ENCODE measurements around the gene SEPTIN1. TPM values are rescaled to one million over a fixed set of nuclear protein-coding genes. Genes with fewer than 3 reads are reported as not detected.
A peak's percentile ranks its signal among the peaks of the same experiment; 100 is the strongest.

Gene SEPTIN1
- total and polyA plus RNA-seq, 7 donors: 0.22 to 1.8 (median 0.51) TPM

DNA sequence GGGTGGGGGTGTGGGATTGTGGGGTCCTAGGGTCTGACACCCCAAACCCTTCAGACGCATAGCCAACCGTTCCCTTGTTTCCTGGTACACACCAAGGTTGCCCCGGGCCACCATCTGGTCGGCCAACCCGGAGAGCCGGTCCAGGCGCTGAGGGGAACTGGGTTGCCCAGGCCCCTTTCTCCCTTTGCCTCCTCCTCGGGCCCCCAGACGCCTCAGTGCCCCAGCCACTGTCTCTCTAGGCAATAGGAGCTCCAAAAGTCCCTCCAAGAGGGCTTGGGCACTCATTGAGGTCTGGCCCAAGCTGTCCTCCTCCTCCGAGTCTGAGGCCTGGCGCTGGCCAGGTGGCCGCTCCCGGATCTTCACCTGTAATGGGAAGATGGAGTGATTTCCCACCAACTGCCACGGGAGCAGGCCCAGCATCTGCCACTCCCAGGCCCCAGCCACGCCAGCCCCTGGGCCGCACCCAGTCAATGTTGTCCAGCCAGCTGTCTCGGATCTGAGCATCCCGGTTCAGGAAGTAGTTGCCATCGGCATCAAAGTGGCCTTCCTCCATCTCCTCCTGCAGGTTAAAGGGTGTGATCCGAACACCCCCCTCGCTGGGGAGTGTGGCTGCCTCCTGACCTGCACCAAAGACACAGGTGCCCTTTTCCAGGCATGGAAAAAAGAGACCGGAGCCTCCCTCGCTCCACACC is 28.8 kb downstream of the SEPTIN1 start:
- Histone ChIP-seq H3K9me3 (no peaks in the 10 kb centered on the region), H3K4me1 (peaks cover 44% of the 10 kb centered on the region), H3K4me3 (peak overlapping the region; percentile 89), H3K27me3 (ENCODE audit: insufficient read depth in 3 of 3, low read length in 2 of 3) (no peaks in the 10 kb centered on the region), H3K27ac (peak overlapping the region; percentile 97), H3K36me3 (ENCODE audit: insufficient read depth in 1 of 2, low read depth in 1 of 2) (peaks cover 0 to 61% of the 10 kb centered on the region in 2 donors)
- TF ChIP-seq, protein P1, sequence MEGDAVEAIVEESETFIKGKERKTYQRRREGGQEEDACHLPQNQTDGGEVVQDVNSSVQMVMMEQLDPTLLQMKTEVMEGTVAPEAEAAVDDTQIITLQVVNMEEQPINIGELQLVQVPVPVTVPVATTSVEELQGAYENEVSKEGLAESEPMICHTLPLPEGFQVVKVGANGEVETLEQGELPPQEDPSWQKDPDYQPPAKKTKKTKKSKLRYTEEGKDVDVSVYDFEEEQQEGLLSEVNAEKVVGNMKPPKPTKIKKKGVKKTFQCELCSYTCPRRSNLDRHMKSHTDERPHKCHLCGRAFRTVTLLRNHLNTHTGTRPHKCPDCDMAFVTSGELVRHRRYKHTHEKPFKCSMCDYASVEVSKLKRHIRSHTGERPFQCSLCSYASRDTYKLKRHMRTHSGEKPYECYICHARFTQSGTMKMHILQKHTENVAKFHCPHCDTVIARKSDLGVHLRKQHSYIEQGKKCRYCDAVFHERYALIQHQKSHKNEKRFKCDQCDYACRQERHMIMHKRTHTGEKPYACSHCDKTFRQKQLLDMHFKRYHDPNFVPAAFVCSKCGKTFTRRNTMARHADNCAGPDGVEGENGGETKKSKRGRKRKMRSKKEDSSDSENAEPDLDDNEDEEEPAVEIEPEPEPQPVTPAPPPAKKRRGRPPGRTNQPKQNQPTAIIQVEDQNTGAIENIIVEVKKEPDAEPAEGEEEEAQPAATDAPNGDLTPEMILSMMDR (IDR thresholded peaks at IDR 0.05): no peak
- intact Hi-C loops (cut with DNase I): no loop called here
- 85 to 87% (median 85%) methylated on average over 23 of the region's 23 CpGs for WGBS, 3 donors
- peak in 1 of 2 donors; percentile 41 for DNase-seq
- no peak for ATAC-seq

DNA sequence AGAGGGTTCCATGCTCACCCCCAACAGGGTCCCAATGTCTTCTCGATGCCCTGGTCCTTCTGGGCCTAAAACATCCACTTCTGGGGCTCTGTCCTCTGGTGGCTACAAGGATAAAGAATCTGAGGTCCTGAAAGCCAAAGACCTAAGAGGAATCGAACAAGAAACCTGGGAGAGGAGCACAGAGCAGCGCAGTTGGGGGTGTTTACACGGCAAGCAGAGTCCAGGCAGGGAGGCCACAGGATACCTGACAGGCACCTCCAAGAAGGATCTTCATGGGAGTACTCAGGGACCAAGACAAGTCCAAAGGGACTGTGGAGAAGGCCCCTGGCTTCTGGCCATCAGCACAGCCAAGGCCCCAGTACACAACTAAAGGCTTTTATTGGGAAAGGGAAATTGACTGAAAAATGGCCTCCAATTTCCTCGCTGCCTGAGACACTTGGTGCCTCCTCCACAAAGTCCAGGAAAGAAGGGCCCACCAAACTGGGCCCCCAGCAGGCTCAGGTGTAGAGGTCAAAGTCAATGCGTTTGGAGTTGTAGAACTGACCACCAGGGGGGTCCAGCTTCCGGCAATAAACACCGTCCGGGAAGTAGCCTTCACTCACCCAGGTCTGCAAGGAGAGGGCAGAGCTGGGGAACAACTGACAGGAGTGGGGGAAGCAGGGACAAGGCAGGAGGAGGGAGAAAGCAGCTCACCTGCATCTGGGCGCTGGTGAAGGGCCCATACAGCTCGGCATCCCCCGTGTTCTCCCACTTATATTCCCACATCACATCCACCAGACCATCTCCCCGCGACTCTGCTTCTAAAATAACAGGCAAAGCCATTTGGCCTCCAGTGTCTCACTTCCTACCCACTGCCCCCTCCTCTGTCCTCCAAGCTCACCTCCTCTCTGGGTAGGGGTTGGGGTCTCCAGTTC is 29.6 kb downstream of the SEPTIN1 start:
- H3K4me1 ChIP-seq: peaks cover 44% of the 10 kb centered on the region
- no peaks in the 10 kb centered on the region for H3K9me3 ChIP-seq
- WGBS, 3 donors: 76 to 83% (median 77%) methylated on average over 13 to 14 of the region's 14 CpGs
- peak in 1 of 2 donors; percentile 48 for DNase-seq
- intact Hi-C loops (cut with DNase I): no loop called here
- no peak for ATAC-seq
- H3K4me3 ChIP-seq: no peak overlapping the region
- H3K27ac ChIP-seq: peak overlapping the region; percentile 97
- peaks cover 0 to 54% of the 10 kb centered on the region in 2 donors for H3K36me3 ChIP-seq (ENCODE audit: insufficient read depth in 1 of 2, low read depth in 1 of 2)
- TF ChIP-seq, protein P1 (IDR thresholded peaks at IDR 0.05): peak; percentile 10
- H3K27me3 ChIP-seq (ENCODE audit: insufficient read depth in 3 of 3, low read length in 2 of 3): no peaks in the 10 kb centered on the region

DNA sequence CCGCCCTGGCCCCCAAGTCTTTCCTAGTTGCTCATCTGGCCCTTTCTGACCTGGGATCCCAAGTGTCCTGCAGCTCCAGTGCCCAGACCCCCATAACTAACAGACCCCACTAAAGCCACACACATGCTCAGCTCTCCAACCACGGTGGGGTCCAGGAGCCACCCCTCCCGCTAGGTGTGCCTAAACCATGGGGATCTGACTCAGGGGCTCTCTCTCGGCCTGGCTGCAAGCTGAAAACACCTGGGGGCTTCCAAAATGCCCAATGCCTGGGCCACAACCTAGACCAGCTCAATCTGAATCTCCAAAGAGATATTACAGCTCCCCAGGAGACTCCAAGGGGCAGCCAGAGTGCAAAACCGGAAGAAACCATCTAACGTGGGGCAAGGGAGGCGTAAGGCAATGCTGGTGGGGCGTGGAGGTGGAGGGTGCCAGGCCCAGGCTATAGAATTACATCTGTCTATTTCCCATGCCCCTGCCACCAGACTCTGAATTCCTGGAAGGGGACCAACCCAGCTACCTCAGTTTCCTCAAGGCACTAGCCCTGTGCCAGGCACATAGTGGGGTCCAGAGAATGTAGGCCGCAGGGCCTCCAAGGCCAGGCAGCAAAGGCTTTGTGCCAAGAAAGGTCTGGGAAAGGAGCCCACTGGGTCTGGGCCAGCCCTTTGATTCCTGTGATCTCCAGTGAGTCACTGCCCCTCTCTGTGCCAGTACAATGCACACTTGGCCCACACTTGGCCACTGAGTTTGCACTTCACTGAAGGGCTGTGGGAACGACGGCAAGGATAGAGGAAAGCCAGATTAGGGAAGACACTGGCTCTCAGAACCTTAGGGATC is 30.6 kb downstream of the SEPTIN1 start:
- peak overlapping the region; percentile 97 for H3K27ac ChIP-seq
- TF ChIP-seq, protein P1 (IDR thresholded peaks at IDR 0.05): no peak
- H3K4me3 ChIP-seq: no peak overlapping the region
- WGBS, 3 donors: 35 to 56% (median 45%) methylated on average over 11 of the region's 11 CpGs
- peaks cover 44% of the 10 kb centered on the region for H3K4me1 ChIP-seq
- H3K27me3 ChIP-seq (ENCODE audit: insufficient read depth in 3 of 3, low read length in 2 of 3): no peaks in the 10 kb centered on the region
- intact Hi-C loops (cut with DNase I): no loop called here
- DNase-seq (peak; percentile 89 to 92), ATAC-seq (peak; percentile 70 to 75 (median 74))
- peaks cover 0 to 44% of the 10 kb centered on the region in 2 donors for H3K36me3 ChIP-seq (ENCODE audit: insufficient read depth in 1 of 2, low read depth in 1 of 2)
- H3K9me3 ChIP-seq: no peaks in the 10 kb centered on the region

DNA sequence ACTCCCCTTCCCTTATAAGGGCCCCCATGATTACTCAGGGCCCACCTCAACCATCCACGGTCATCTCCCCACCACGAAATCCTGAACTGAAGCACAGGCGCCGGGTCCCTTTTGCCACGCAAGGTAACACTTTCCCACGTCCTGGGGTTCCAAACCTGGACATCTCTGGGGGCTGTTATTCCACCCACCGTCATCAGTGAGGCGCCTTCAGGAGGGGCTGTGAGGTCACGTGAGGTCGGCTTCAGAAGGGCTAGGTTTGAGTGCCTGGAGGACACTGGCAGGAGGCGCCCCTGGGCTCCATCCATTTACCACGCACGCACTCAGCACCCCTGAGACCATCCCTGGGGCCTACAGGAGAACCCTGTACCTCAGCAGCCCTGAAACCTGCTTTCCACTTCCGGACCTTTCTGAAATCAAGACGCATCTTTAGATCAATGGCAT is 31.3 kb downstream of the SEPTIN1 start:
- Histone ChIP-seq H3K36me3 (ENCODE audit: insufficient read depth in 1 of 2, low read depth in 1 of 2) (peaks cover 0 to 42% of the 10 kb centered on the region in 2 donors), H3K4me1 (peaks cover 36% of the 10 kb centered on the region), H3K4me3 (no peak overlapping the region), H3K27me3 (ENCODE audit: insufficient read depth in 3 of 3, low read length in 2 of 3) (no peaks in the 10 kb centered on the region), H3K9me3 (no peaks in the 10 kb centered on the region), H3K27ac (peak overlapping the region; percentile 97)
- TF ChIP-seq, protein P1 (IDR thresholded peaks at IDR 0.05): no peak
- intact Hi-C loops (cut with DNase I): no loop called here
- WGBS, 3 donors: 87 to 93% (median 88%) methylated on average over 15 of the region's 15 CpGs
- ATAC-seq: no peak
- peak in 1 of 2 donors; percentile 44 for DNase-seq
